ENCODE results near the gene OR4K13. TPM values are rescaled to one million over a fixed set of nuclear protein-coding genes. Genes with fewer than 3 reads are reported as not detected.

The OR4K13 gene
- polyA plus RNA-seq (ENCODE audit: insufficient read length in 12 of 12): not detected
- long read RNA-seq, donor 1: 0 reads
- long read RNA-seq, donor 2: 0 reads
- long read RNA-seq, donor 3: 0 reads
- long read RNA-seq, donor 4: 0 reads
- long read RNA-seq, donor 5: 0 reads
- long read RNA-seq, donor 6: 0 reads
- long read RNA-seq, donor 7: 0 reads
- long read RNA-seq, donor 8: 0 reads
- long read RNA-seq, donor 9: 0 reads
- long read RNA-seq, donor 10: 0 reads
- long read RNA-seq, donor 11: 0 reads

- no peak for DNase-seq
Measured at GRCh38 chr14:20035938-20036337, at the start of gene OR4K13. TSS of gene OR4K13 (minus strand) at chr14:20036038. CDS start at chr14:20034758, 1,280 bp downstream.

GRCh38 chr14:20059745-20060144, 23.9 kb upstream of the OR4K13 start, which contains the start of gene OR4L1:
TSS of gene OR4L1 (plus strand) at chr14:20060045. CDS start at chr14:20060045, 0 bp downstream.
- no peak for DNase-seq

- DNase-seq: no peak
Measured at GRCh38 chr14:20048202-20048601, 12.4 kb upstream of the OR4K13 start.

- no peak for DNase-seq
Measured at GRCh38 chr14:20044243-20044642, 8.4 kb upstream of the OR4K13 start.

- no peak for DNase-seq
Measured at GRCh38 chr14:20035449-20035848, 389 bp downstream of the OR4K13 start.

- DNase-seq: no peak
Measured at GRCh38 chr14:20031058-20031457, 4.8 kb downstream of the OR4K13 start.

- DNase-seq: no peak
Measured at GRCh38 chr14:20019257-20019865, 16.5 kb downstream of the OR4K13 start, which contains the start of gene OR4K14. TSS of gene OR4K14 (minus strand) at chr14:20019307. CDS start at chr14:20015193, 4,114 bp downstream.

- no peak for DNase-seq
Measured at GRCh38 chr14:20008156-20008555, 27.7 kb downstream of the OR4K13 start.

GRCh38 chr14:20002319-20002718, 33.5 kb downstream of the OR4K13 start:
- DNase-seq: no peak

- DNase-seq: no peak
Measured at GRCh38 chr14:20001863-20002262, 34.0 kb downstream of the OR4K13 start, which contains the start of gene OR4Q2. TSS of gene OR4Q2 (plus strand) at chr14:20002163.

- DNase-seq: no peak
Measured at GRCh38 chr14:19993438-19993837, 42.4 kb downstream of the OR4K13 start.

Other genes starting within 250 kb of the OR4K13 start
- not detected for gene OR4N2, start 232.3 kb downstream of the OR4K13 start, polyA plus RNA-seq (ENCODE audit: insufficient read length in 12 of 12)
- under 1 TPM in 1 of 12 donors, not detected in 11; 0.01 TPM for gene OR4K2, start 160.9 kb downstream of the OR4K13 start, polyA plus RNA-seq (ENCODE audit: insufficient read length in 12 of 12)
- not detected for gene OR4K5, start 115.4 kb downstream of the OR4K13 start, polyA plus RNA-seq (ENCODE audit: insufficient read length in 12 of 12)
- not detected for gene OR4K1, start 105.1 kb downstream of the OR4K13 start, polyA plus RNA-seq (ENCODE audit: insufficient read length in 12 of 12)
- not detected for gene OR4K15, start 60.4 kb downstream of the OR4K13 start, polyA plus RNA-seq (ENCODE audit: insufficient read length in 12 of 12)
- not detected for gene OR4Q2, start 33.9 kb downstream of the OR4K13 start, polyA plus RNA-seq (ENCODE audit: insufficient read length in 12 of 12)
- not detected for gene OR4K14, start 16.7 kb downstream of the OR4K13 start, polyA plus RNA-seq (ENCODE audit: insufficient read length in 12 of 12)
- not detected for gene OR4L1, start 24.0 kb upstream of the OR4K13 start, polyA plus RNA-seq (ENCODE audit: insufficient read length in 12 of 12)
- under 1 TPM in 5 of 12 donors, not detected in 7; 0.03 to 0.07 (median 0.04) TPM for gene OR4K17, start 74.7 kb upstream of the OR4K13 start, polyA plus RNA-seq (ENCODE audit: insufficient read length in 12 of 12)
- gene OR4N5, start 102.8 kb upstream of the OR4K13 start, polyA plus RNA-seq (ENCODE audit: insufficient read length in 12 of 12): not detected
- not detected for gene OR11G2, start 154.9 kb upstream of the OR4K13 start, polyA plus RNA-seq (ENCODE audit: insufficient read length in 12 of 12)
- gene OR11H6, start 187.7 kb upstream of the OR4K13 start, polyA plus RNA-seq (ENCODE audit: insufficient read length in 12 of 12): not detected
- under 1 TPM in 7 of 12 donors, not detected in 5; 0.23 to 0.53 (median 0.35) TPM for gene OR11H7, start 192.9 kb upstream of the OR4K13 start, polyA plus RNA-seq (ENCODE audit: insufficient read length in 12 of 12)
- not detected for gene OR11H4, start 203.2 kb upstream of the OR4K13 start, polyA plus RNA-seq (ENCODE audit: insufficient read length in 12 of 12)